Stimulated activated CD8-positive, alpha-beta memory T cell treated with anti-CD3 and anti-CD28 coated beads, Interleukin-12 subunit alpha, Interleukin-12 subunit beta, amount 100 ng/mL, for 24 hours (primary cell): ENCODE results near the gene UBE2E1.

Source experiments
- DNase-seq: peaks from one replicate; pipeline ENCODE4 v3.0.0-alpha.2; 2020; ENCODE audit errors: extremely low read depth

The UBE2E1 gene

DNA sequence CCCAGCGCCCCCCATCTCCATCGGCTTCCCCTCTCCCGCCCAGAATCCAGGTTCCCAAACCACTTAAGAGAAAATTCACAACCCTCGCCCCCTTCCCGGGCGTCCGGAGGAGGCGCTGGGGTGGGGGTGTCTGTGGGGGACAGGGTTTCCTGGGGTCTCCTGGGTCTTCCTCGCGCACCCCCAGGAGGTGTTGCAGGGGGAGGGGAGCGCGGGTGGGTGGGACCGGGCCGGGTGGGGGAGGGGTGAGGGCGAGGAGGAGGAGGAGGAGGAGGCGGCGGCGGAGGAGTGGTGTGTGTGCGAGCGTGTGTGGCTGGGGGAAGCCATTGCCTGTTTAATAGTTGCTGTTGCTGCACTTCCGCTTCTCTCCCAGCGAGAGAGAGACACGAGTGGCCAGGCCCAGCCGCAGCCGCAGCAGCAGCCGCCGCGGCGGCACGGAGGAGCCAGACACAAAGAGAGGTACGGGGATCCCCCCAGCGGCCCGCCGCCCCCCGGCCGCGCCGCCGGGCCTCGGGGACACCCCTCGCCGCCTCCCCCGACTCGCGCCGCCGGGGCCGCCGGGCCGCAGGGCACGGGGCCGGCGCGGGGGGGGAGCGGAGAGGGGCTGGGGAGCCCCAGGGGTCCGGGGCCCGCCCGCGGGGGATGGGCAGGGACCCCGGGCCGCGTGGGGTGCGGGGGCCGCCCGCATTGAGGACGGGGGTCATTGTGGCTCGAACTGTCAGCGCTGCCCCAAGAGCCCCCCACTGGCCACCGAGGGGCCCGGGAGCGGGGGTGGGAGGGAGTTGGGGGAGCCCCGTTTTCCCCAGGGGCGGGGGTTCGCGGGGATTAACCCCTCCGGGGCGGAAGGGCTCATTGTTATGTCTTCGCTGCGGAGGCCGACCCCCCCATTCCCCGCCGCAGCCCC, at the start of gene UBE2E1:
Gene UBE2E1 (plus strand): TSS at position 323 of the 901 bp plus-strand sequence. CDS start 1,315 bp downstream, outside the sequence.
- DNase-seq = no peak

DNA sequence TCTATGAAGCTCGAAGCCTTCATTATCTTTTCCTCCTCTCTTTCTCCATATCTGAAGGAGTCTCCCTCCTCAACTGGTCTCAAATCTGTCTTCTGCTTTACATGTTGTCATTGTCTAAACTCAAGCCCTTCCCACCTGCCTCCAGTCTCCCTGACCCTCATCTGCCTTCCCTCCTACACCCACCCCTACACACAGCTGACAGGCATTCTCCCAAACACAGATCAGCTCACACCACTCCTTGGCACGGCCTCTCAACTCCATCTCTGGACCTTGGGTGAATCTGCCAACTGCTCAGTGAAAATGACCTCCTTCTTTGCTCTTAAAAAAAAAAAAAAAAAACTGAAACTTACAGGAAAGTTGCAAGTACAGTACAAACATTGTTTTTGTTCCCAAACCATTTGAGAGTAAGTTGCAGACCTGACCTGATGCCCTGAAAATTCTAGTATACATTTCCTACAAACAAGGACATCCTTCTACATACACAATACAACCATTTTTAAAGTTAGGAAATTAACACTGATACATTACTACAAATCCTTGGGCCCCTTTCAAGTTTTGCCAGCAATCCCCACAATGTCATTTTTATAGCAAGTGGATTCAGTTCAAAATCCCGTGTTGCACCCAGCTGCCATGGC, 49.4 kb upstream of the UBE2E1 start:
- no peak for DNase-seq

DNA sequence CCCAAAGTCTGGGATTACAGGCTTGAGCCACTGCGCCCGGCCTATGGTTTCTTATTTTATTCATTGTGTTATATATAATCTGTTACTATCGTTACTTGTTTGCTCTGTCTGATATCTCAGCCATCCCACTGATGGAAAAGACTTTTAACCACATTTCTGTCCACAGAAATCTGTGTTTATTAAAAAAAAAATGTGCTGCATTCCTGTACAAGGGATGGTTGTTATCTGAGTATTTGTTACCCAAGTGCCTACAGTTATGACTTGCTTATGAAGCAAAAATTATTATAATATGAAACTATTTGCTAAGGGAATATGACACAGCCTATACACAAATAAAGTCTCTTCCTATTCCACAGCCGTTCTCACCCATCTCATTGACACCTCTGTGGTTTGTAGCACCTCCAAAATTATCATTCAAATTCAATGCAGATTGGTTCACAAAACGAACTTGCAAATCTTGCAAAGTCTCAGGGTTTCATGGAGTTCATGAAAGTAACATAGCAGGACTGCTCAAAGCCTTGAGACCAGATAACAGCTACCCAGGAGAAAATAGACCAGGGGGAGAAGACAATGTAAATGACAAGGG, 47.4 kb upstream of the UBE2E1 start:
- DNase-seq = no peak

DNA sequence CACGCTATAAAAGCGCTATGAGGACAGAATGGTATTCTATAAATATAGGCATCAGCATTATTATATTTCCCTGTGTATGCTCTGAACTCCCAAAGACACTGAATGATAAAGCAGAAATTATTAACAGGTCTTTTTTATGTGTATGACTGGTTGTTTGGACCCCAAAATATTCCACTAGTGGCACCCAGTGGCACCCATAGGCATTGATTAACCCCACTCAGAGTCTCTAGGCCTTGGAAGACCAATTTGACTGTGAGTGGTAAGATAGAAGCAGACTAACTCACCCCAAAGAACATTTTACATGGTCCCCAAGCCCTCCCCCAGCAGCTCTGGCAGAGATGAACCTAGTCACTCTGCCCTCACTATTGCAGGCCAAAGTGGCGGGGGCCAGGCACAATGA, 45.4 kb upstream of the UBE2E1 start:
- no peak for DNase-seq

DNA sequence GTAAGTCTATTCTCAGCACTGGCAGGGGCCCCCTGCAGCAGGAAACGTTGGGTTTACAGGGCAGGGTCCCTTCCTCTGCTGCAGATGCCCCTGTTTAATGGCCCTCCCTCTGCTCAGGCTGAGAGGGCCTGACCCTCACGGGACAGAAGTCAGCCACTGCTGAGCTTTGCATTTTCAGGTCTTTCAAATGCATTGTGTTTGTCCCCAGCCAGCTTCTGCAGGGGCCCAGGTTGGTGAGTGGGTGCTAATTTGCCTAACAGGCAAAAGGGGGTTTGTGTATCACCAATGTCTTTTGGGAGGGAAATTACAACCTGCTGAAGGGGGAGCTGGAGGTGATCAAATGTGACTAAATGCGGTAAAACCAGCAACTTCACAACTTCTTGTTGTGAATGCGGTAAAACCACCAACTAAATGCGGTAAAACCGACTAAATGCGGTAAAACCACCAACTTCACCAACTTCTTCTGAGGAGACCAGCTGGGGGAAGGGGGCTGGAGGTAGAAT, 44.8 kb upstream of the UBE2E1 start:
- DNase-seq = no peak

DNA sequence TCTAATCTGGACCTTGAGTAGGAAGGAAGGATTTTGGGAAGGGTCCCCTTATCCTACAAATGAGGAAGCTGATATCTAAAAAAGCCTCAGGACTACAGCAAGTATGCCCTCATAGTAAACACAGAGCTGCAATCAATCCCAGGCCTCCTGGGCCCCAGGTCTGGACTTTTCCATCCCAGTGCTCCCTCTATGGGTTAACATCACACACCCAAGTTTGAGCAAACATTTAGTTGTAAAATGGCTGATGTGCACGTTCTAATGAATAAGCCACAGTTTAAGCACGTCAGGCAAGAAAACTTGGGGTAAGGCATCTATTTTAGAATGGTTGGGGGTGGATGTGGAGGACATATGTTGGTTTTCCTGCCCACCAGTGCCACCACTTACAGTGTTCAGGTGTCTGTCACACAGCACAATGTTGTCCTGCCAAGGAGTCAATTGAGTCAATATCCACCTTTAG, 44.3 kb upstream of the UBE2E1 start:
- no peak for DNase-seq

DNA sequence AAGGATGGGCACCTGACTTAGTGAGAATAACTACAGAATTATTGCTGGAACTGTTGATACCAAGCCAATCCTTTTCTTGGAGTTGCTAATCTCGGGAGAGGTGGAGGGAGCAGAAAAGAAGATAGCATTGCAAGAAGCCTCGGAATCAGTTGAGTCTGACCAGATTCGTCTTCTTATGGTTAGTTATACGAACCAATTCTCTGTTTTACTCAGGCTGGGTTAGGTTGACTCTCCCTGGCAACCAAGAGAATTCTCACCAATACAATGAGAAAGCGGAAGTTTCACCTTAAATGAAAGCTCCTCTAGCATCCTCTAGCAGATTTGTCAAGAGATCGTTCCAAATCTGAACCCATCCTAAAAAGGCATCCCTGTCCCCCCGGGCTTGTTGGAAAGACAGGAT, 43.5 kb upstream of the UBE2E1 start:
- no peak for DNase-seq

DNA sequence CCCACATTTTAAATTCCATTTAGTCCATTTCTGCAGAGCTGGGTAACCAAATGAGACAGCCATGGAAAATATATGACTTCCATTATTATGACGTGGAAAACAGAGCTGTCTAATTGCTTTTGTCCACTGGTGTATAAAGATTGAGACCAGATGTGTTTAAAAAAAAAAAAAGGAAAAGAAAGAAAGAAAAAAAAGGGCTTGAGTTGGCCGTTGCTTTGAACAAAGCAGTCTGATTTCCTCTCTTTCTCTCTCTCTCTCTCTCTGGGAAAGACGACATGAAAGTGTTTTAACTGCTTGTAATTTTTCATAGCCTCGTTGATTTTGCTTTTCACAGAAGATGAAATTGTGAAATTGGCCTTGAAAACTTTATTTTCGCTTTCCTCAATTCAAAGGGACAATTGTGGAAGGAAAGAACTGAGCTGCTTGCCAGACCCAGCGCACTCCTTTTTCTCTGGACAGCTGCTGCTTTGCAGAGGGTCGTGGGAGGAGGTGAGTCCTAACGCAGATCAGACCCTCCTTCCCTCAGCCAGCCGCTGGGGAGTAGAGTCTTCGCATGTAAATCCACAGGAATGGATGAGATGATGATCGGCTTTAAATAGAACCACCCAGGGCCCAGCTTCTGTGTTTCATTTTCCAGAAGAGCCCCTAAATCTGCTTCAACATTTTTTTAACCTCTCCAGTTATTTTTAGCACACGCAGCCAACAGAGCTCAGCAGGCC, 42.8 kb upstream of the UBE2E1 start:
- DNase-seq = no peak

DNA sequence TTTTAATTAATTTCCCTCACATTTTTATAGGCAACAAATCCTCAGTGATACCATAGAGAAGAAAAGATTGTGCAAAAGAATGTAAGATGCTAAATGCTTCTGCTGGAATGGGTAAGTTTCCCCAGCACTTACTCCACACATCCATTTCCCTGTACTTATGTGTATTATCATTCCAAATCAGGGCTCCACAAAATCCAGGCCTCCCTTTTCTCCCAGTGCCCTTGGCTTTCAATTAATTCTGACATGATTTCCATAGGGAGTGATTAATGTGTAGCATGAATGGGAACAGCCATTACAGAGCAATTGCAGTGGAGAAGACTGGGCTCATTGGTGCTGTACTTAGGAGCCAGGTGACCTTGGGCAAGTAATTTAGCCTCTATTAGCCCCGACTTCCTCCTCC, 41.3 kb upstream of the UBE2E1 start:
- no peak for DNase-seq

DNA sequence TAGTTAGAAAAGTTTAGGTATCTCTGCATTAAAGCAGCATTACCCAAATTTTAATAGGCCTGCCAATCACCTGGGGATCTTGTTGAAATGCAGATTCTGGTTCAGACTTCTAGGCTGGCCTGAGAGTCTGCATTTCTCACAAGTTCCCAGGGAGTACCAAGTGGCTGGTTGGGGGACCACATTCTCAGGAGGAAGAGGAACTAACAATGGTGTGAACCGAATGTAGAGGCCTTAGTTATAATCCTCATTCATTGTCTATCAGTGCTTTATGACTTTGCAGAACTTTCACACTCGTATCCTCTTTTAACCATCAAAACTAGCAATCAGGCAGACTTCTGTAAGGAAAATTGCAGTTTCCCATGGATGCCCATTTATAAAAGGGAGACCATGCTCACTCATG, 38.2 kb upstream of the UBE2E1 start:
- no peak for DNase-seq

DNA sequence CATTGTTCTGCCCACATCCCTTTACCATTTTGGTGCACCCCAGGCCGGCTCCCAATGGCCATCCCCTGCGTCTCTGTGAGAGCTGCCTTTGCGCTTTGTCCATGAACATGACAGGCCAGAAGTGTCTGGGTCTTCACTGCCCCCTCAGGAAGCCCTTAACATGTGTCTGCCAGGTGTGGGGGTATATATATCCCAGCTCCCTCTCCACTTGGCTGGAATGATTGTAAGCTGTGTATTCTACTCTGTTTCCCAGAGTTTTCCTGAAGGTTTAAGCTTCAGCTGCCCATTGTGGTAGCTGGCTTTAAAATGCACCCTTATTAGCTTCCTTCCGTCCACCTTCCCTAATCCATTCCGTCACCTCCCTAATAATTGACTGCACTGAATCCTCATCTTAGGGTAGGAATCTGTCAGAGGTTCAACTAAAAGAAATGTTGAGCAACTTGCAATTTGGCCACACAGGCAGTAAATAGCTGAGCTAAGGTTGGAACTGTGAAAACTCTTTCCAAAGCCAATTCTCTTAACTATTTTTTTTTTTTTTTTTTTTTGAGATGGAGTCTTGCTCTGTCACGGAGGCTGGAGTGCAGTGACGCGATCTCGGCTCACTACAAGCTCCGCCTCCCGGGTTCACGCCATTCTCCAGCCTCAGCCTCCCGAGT, 30.4 kb upstream of the UBE2E1 start:
- no peak for DNase-seq

DNA sequence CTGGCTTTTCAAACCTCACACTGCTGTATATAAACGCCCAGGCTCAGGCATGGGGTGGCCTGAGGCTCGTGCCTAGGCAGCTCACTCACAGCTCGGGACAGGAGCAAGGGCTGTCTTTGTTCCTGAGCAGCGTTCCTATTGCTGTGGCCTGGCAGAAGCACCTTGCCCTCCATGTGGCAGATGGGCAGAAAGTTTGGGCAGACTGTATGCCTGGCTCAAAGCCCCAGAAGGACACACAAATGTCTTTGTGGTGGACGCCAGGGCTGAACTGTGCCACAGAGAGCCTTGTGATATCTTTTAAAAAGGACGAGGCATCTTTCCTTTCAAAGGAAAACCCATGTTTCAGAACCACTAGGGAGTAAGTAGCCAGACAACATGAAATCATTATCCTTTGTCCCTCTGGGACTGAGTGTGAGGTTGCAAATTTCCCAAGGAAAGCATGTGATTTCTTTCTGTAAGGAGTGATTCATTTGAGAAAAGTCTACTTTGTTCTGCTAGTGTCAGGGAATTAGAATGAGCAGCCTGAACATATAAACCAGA, 29.3 kb upstream of the UBE2E1 start:
- no peak for DNase-seq

DNA sequence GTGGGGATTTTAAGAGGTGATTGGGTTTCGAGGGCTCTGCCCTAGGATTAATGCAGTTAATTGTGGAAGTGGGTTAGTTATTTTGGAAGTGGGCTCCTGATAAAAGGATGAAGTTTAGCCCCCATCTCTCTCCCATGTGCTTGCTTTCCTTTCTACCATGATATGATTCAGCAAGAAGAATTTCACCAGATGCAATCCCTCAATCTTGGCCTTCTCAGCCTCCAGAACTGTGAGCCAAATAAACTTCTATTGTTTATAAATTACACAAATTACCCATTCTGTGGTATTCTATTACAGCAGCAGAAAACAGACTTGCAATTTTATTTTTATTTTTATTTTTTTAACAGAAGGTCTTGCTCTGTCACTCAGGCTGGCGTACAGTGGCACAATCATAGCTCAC, 27.3 kb upstream of the UBE2E1 start:
- no peak for DNase-seq

DNA sequence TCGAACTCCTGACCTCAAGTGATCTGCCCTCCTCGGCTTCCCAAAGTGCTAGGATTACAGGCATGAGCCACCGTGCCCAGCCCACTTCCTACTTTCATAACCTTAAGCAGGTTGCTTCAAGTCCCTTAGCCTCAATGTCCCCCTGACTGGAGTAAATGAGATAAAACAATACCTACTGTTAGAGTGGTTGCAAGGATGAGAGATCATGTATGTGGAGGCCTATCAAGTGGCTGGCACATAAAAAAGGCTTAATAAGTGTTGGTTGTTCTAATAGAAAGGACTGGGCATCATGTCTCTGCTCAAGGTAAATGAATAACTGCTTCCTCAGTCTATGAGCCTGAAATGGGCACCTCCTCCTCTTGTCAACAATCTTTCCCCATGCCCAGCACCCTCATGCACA, 25.9 kb upstream of the UBE2E1 start:
- DNase-seq = no peak

DNA sequence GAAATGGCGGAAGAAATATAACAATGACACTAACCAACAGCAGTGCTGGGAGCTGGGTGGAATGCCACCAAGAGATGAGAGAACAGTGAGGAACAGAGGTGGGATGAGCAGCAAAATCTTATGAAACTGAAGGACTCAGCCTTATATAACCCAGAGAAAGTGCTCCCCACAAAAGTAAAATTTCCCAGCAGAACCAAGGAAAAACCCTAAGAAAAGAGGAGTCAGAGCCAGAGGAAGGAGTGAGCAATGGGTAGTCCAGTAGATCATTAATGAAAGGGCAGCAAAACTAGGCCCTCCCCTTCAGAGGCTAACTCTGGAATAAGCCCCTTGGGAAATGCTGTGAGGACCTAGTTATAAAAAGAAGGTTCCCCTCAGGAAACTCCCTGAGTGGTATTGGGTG, 24.7 kb upstream of the UBE2E1 start:
- DNase-seq = no peak

DNA sequence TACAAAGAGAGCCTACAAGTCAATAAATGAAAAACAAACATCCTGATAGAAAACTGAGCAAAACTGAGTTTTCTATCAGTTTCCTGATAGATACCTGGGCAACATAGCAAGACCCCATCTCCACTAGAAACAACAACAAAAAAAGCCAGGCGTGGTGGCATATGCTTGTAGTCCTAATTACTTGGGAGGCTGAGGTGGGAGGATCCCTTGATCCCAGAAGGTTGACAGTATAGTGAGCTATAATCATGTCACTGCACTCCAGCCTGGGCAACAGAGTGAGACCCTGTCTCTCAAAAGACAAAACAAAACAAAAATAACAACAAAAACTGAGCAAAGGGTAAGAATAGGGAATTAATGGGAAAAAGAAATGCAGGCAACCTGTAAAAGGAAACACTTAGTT, 23.9 kb upstream of the UBE2E1 start:
- DNase-seq = no peak

DNA sequence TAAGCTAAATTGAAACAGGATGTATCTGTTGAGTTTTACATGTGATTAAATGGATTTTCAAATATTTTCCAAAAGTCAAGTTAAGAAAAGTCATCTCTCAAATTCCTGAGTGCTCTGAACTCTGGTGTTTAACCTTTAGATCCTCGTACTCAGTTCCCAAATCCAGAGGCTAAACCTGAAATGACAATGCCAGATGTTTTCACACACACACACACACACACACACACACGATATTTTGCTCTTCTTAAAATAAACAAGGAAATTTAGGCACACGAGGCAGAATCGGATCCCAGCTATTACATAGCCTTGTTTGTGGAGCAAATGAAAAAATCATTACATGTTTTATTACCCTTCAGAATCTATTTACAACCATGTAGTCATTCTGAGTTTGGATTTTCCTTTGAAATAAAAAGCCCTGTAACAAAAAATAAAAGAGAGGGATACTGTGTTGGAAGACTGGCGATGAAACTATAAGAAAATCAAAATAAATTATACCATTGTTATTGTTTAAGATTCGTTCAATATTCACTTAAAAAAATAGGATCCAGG, 20.6 kb upstream of the UBE2E1 start:
- DNase-seq = no peak

DNA sequence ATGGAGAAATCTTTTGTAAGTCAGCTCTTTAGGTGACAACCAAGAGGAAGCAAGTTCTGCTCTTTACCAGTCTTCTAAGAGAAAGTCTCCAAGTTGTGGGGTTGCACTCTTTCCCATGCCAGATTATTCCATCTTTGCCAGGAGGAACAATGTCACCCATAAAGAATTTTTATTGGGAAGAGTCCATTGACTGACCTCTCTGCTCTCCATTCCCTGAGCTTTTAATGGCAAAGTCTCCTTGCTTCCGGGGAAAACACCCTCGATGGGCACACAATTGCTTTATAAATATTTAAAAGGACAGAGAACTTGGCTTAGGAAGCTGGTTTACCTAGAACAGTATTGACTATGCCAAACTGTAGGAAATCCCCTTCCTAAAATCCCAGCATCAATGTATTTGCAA, 19.9 kb upstream of the UBE2E1 start:
- no peak for DNase-seq

DNA sequence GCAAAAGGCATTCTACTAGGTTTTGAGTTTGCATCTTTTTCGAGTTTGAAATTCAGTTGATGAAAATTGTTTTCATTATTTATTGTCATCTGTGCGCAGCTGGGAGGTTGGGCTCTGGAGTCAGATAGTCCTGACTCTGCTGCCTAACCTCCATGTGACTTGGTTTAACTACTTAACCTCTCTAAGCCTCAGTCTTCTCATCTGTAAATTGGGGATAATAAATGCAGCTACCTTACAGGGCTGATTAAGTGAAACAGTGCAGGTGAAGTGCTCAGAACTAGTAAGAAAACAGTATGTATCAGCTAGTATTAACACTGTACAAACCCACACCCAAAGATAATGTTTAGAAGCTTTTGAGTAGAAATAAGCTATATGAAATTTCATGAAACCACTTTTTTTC, 14.1 kb upstream of the UBE2E1 start:
- no peak for DNase-seq

DNA sequence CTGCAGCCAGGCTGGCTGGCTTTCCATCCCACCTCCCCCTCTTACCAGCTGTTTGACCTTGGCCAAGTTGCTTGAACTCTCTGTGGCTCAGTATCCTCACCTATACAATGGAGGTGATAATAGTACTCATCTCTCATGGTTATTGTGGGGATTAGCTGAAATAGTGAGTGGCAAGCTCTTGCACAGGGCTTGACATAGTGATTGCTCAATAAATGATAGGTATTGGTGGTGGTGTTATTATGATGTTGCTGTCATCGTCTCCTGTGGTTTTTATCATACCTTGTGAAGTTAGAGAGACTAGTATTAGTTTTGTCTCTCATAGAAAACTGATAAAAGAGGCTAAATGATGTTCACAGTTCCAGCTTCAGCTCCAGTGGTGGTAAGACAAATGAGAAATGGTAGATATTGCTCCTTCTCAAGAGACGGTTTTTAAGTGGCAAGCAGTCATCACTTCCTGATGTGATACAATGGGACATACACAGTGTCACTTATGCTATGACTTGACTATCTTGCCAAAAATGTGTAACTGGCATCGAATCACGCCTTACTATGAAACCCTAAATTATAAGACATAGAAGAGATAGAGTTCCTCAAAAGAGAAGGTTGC, 12.1 kb upstream of the UBE2E1 start:
- no peak for DNase-seq

DNA sequence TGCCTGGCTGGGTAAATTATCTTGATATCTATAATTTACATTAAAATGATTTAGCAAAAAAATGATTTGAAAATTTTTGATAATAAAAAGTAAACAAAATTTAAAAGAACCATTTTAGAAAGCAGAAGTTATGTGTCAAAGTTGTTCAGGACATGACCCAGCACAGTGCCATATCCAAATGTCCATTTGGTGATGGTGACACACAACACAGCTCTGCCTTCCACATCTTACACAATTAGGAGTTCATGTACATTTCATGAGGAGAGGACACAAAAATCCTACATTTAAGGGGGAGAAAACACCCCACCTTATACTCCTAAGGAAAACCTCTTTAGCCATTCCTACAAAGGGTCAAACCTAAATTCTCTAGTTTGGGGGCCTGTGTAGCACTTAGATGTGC, 10.7 kb upstream of the UBE2E1 start:
- no peak for DNase-seq
